ENCODE data around the gene IFT122.

Gene IFT122

DNA sequence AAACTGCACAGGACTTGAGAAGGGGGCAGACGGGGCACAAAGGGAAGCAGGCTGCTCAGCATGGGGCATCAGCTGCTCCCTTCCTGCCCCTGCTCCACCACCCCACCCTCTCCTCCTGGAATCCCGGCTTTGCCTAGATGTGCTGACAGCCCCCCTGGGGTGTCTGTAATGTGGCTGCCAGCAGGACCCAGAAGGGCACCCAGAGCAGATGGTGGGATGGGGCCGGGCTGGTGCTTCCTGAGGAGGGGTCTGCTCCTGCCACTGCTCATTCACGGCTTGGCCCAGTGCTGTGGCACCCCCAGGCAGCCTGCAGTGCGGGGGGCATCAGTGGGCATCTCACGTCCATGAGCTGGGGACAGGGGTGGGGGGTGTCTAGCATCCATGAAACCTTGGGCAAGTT lies 113.1 kb downstream of the IFT122 start:
- Histone ChIP-seq H3K36me3 (ENCODE audit: insufficient read depth, insufficient read length, low read length) (peaks cover 65% of the 10 kb centered on the region), H3K4me1 (ENCODE audit: insufficient read depth, insufficient read length) (peaks cover 28% of the 10 kb centered on the region)

DNA sequence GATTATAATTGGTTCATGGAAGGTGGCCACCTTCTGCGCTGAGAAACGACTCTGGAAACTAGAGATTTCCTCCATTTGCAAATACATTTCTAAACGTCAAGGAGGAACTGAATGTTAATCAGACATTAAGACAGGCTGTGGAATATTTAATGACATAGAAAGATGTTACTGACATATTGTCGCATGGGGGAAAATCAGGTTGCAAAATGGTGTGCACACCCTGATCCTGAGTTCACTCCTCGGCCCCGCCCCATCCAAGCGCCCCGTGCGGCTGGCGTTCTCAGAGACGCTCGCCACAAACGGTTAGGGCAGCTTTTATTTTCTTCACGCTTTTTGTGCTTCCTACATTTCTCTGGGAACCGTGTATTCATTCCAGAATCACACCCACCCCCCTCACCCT lies 113.7 kb downstream of the IFT122 start:
- DNase-seq (ENCODE audit: low read depth, low spot score), result no peak
- peaks cover 33% of the 10 kb centered on the region for H3K4me1 ChIP-seq (ENCODE audit: insufficient read depth, insufficient read length)

More for the DNA sequence above, 113.1 kb downstream of the IFT122 start:
- no peak for DNase-seq (ENCODE audit: low read depth, low spot score)
- H3K27me3 ChIP-seq (ENCODE audit: insufficient read depth, insufficient read length), result no peaks in the 10 kb centered on the region
- no peaks in the 10 kb centered on the region for H3K9me3 ChIP-seq (ENCODE audit: insufficient read depth, low read length)
- no peak overlapping the region for H3K4me3 ChIP-seq (ENCODE audit: insufficient read length, low read depth)
- peak overlapping the region; percentile 53 for H3K9ac ChIP-seq (ENCODE audit: insufficient read length, low read depth)
- TF ChIP-seq SUZ12 (IDR thresholded peaks at IDR 0.05; ENCODE audit: extremely low read depth, insufficient read depth, insufficient read length) (no peak), ZNF274 (IDR thresholded peaks at IDR 0.05; ENCODE audit: low read depth, low read length) (no peak), YY1 (IDR thresholded peaks at IDR 0.05; ENCODE audit: insufficient read depth, insufficient read length) (no peak)

DNA sequence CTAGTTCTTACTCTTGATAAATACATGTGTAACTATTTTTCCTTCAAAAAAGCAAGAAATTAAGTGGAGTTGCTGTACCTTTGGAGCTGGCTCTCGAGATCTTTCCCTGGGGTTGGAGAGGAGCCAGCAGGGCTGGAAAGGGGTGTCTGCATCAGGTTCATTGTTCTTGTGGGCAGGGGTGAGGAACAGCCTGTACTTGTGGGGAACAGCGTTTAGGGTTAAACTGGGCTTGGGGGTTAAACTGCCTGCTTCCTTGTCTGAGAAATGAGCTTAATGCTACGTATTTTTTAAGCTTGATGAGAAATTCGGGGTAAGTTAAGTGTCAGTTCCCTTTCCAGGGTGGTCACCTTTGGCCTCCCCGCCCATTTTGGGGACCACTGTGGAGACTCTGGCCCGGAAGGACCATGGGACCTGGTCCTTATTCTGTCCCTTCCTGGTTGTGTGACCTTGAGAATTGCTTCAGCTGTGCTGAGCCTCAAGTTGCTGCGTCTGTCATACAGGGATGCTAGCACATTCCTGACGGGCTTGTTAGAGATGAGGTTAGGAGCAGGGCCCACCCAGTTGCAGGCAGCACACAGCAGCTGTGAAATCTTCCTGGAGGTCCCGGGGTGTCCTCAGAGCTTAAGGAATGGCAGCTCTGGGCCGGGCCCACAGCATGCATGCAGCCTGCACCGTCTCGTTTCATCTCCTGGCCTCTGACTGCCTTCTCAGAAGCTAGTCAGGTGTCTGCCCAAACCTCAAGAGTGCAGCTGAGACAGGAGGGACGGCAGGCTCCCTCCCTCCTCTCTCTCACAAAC lies 114.5 kb downstream of the IFT122 start:
- TF ChIP-seq YY1 (IDR thresholded peaks at IDR 0.05; ENCODE audit: insufficient read depth, insufficient read length), result no peak
- no peak for TF ChIP-seq ZNF274 (IDR thresholded peaks at IDR 0.05; ENCODE audit: low read depth, low read length)
- TF ChIP-seq SUZ12 (IDR thresholded peaks at IDR 0.05; ENCODE audit: extremely low read depth, insufficient read depth, insufficient read length), result no peak
- no peak for DNase-seq (ENCODE audit: low read depth, low spot score)
- H3K9ac ChIP-seq (ENCODE audit: insufficient read length, low read depth), result peak overlapping the region; percentile 0
- no peaks in the 10 kb centered on the region for H3K9me3 ChIP-seq (ENCODE audit: insufficient read depth, low read length)
- no peak overlapping the region for H3K4me3 ChIP-seq (ENCODE audit: insufficient read length, low read depth)
- H3K36me3 ChIP-seq (ENCODE audit: insufficient read depth, insufficient read length, low read length), result peaks cover 78% of the 10 kb centered on the region
- H3K4me1 ChIP-seq (ENCODE audit: insufficient read depth, insufficient read length), result peaks cover 32% of the 10 kb centered on the region
- no peaks in the 10 kb centered on the region for H3K27me3 ChIP-seq (ENCODE audit: insufficient read depth, insufficient read length)

More for the DNA sequence above, 113.7 kb downstream of the IFT122 start:
- H3K4me3 ChIP-seq (ENCODE audit: insufficient read length, low read depth), result no peak overlapping the region
- H3K9me3 ChIP-seq (ENCODE audit: insufficient read depth, low read length), result no peaks in the 10 kb centered on the region
- H3K36me3 ChIP-seq (ENCODE audit: insufficient read depth, insufficient read length, low read length), result peaks cover 70% of the 10 kb centered on the region
- no peak overlapping the region for H3K9ac ChIP-seq (ENCODE audit: insufficient read length, low read depth)
- no peak for TF ChIP-seq SUZ12 (IDR thresholded peaks at IDR 0.05; ENCODE audit: extremely low read depth, insufficient read depth, insufficient read length)
- TF ChIP-seq YY1 (IDR thresholded peaks at IDR 0.05; ENCODE audit: insufficient read depth, insufficient read length), result no peak
- TF ChIP-seq ZNF274 (IDR thresholded peaks at IDR 0.05; ENCODE audit: low read depth, low read length), result no peak
- H3K27me3 ChIP-seq (ENCODE audit: insufficient read depth, insufficient read length), result no peaks in the 10 kb centered on the region

DNA sequence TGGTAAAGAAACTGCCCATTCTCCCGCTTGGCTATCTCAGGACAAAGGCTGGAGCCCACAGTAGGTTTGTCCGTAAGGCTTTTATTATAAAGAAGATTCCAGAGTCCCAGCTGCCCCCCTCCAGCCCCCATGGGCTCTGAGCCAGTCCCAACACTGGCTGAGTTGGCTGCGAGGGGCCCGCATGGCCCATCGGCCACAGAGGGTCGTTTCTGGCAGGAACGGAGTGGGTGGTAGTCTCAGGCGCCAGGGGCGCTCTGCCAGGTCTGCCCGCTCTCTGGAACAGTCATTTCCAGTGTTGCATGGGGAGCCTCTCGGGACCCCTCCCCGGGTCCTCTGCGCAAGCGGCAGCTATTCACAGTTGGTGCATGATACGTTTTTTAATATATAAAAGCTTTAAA lies 115.1 kb downstream of the IFT122 start:
- TF ChIP-seq YY1 (IDR thresholded peaks at IDR 0.05; ENCODE audit: insufficient read depth, insufficient read length), result no peak
- no peak for DNase-seq (ENCODE audit: low read depth, low spot score)
- no peaks in the 10 kb centered on the region for H3K27me3 ChIP-seq (ENCODE audit: insufficient read depth, insufficient read length)
- H3K4me1 ChIP-seq (ENCODE audit: insufficient read depth, insufficient read length), result peaks cover 37% of the 10 kb centered on the region
- no peaks in the 10 kb centered on the region for H3K9me3 ChIP-seq (ENCODE audit: insufficient read depth, low read length)
- H3K4me3 ChIP-seq (ENCODE audit: insufficient read length, low read depth), result no peak overlapping the region
- no peak overlapping the region for H3K9ac ChIP-seq (ENCODE audit: insufficient read length, low read depth)
- peaks cover 84% of the 10 kb centered on the region for H3K36me3 ChIP-seq (ENCODE audit: insufficient read depth, insufficient read length, low read length)

DNA sequence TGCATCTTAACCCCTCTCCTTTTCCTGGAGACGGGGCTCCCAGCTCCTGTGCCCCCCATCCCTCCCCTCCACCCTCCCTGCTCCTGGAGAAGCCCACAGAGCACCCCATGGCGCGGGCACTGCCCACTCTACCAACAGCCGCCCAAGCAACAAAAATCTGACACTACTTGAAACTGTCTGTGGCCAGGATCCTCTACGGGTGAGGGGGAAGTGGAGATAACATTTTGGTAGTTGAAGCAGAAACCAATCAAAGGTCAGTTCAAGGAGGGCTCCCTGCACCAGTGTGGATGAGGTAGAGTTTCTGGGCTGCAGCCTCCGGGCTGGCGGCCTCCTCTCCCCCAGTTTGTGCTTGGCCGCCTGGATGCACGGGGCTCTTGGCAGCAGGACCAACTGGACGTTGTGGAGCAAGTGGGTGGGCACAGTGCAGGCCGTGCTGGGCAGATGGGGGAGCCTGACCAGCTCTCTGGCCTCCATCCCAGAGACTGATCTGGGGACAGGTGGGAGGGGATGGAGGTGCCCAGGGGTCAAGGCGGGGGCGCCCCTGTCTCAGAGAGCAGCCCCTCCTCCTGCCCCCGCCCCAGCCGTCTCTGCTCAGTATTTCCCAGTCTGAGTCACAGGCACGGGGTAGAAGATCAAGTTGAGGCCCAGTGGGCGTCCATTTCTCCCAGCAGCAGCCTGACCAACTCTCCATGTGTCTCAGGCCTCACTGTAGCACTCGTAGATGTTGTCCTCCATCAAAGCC lies 115.8 kb downstream of the IFT122 start:
- Histone ChIP-seq H3K9me3 (ENCODE audit: insufficient read depth, low read length) (no peaks in the 10 kb centered on the region), H3K36me3 (ENCODE audit: insufficient read depth, insufficient read length, low read length) (peaks cover 89% of the 10 kb centered on the region), H3K4me3 (ENCODE audit: insufficient read length, low read depth) (no peak overlapping the region), H3K9ac (ENCODE audit: insufficient read length, low read depth) (no peak overlapping the region), H3K4me1 (ENCODE audit: insufficient read depth, insufficient read length) (peaks cover 38% of the 10 kb centered on the region), H3K27me3 (ENCODE audit: insufficient read depth, insufficient read length) (no peaks in the 10 kb centered on the region)
- no peak for DNase-seq (ENCODE audit: low read depth, low spot score)
- TF ChIP-seq YY1 (IDR thresholded peaks at IDR 0.05; ENCODE audit: insufficient read depth, insufficient read length), result no peak
- no peak for TF ChIP-seq ZNF274 (IDR thresholded peaks at IDR 0.05; ENCODE audit: low read depth, low read length)
- TF ChIP-seq SUZ12 (IDR thresholded peaks at IDR 0.05; ENCODE audit: extremely low read depth, insufficient read depth, insufficient read length), result no peak

DNA sequence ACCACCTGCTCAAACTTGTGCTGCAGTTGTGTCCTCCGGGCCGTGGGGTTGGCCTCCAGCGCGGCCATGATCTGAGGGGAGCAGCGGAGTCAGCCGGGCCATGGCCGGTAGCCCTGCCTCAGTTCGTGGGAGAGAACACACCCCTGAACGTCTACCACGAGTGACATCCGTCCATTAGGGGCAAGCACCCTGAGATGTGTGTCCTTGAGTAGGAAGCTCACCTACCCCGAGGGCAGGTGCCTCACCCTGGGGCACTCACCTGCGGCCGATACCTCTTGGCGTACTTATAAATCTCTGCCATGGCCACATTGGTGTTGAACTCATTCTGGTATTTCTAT lies 116.3 kb downstream of the IFT122 start:
- H3K36me3 ChIP-seq (ENCODE audit: insufficient read depth, insufficient read length, low read length), result peaks cover 94% of the 10 kb centered on the region

DNA sequence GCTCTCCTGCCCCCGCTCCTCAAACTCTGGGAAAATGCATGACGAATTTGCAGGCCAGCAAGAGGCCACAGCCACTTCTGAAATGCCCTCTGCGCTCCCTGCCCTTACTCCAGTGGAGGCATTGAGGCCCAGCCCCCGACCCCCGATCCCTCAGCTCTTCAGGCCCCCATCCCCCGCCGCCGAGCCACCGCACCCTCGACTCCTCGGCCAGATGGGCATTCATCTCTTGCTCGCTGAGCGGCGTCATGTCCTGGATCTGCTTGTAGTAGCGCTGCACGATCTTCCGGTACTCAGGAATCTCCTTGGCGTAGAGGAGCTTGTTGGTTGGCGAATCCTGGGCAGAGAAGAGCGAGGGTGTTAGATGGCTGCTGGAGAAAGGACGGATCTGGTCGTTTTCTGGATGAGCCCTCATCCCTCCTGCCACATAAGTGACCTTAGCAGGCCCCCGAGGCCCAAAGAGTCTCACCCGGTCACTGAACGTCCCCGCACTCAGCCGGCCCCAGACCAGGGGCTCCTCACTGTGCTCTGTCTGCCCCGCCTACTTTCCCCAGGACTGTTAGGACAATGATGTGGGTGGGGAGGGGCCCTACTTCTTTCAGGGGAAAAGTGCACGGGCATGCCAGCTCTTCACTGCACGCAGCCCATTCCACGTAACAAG lies 117.0 kb downstream of the IFT122 start:
- H3K9me3 ChIP-seq (ENCODE audit: insufficient read depth, low read length), result no peaks in the 10 kb centered on the region
- H3K27me3 ChIP-seq (ENCODE audit: insufficient read depth, insufficient read length), result no peaks in the 10 kb centered on the region
- H3K9ac ChIP-seq (ENCODE audit: insufficient read length, low read depth), result no peak overlapping the region
- H3K36me3 ChIP-seq (ENCODE audit: insufficient read depth, insufficient read length, low read length), result peaks cover 96% of the 10 kb centered on the region
- H3K4me1 ChIP-seq (ENCODE audit: insufficient read depth, insufficient read length), result peaks cover 49% of the 10 kb centered on the region
- no peak overlapping the region for H3K4me3 ChIP-seq (ENCODE audit: insufficient read length, low read depth)
- DNase-seq (ENCODE audit: low read depth, low spot score), result no peak
- no peak for TF ChIP-seq YY1 (IDR thresholded peaks at IDR 0.05; ENCODE audit: insufficient read depth, insufficient read length)
- TF ChIP-seq ZNF274 (IDR thresholded peaks at IDR 0.05; ENCODE audit: low read depth, low read length), result no peak
- no peak for TF ChIP-seq SUZ12 (IDR thresholded peaks at IDR 0.05; ENCODE audit: extremely low read depth, insufficient read depth, insufficient read length)

More for the DNA sequence above, 116.3 kb downstream of the IFT122 start:
- H3K9me3 ChIP-seq (ENCODE audit: insufficient read depth, low read length), result no peaks in the 10 kb centered on the region
- H3K4me3 ChIP-seq (ENCODE audit: insufficient read length, low read depth), result no peak overlapping the region
- TF ChIP-seq SUZ12 (IDR thresholded peaks at IDR 0.05; ENCODE audit: extremely low read depth, insufficient read depth, insufficient read length) (no peak), YY1 (IDR thresholded peaks at IDR 0.05; ENCODE audit: insufficient read depth, insufficient read length) (no peak), ZNF274 (IDR thresholded peaks at IDR 0.05; ENCODE audit: low read depth, low read length) (no peak)
- peaks cover 44% of the 10 kb centered on the region for H3K4me1 ChIP-seq (ENCODE audit: insufficient read depth, insufficient read length)
- no peak overlapping the region for H3K9ac ChIP-seq (ENCODE audit: insufficient read length, low read depth)
- DNase-seq (ENCODE audit: low read depth, low spot score), result no peak
- no peaks in the 10 kb centered on the region for H3K27me3 ChIP-seq (ENCODE audit: insufficient read depth, insufficient read length)

Measured in NT2/D1 (cell line).